Activated CD8-positive, alpha-beta memory T cell treated with anti-CD3 and anti-CD28 coated beads, Interleukin-2, amount 50 U/mL, for 24 hours (primary cell): ENCODE measurements around the gene RHAG.

ENCODE experiments used
- DNase-seq: peaks from one replicate; pipeline ENCODE4 v3.0.0-alpha.2; 2020; ENCODE audit errors: extremely low read depth

Gene RHAG

GRCh38 chr6:49564552-49564951 is 72.1 kb downstream of the RHAG start:
- no peak for DNase-seq

GRCh38 chr6:49563006-49563886 is 73.4 kb downstream of the RHAG start:
- DNase-seq = no peak

GRCh38 chr6:49558238-49558637 is 78.4 kb downstream of the RHAG start:
- no peak for DNase-seq

- DNase-seq = no peak
These were observed 79.5 kb downstream of the RHAG start for GRCh38 chr6:49557177-49557576.

GRCh38 chr6:49556429-49556837 is 80.2 kb downstream of the RHAG start:
- no peak for DNase-seq

- no peak for DNase-seq
These were observed 80.7 kb downstream of the RHAG start for GRCh38 chr6:49555951-49556350.
